Measurements from ENCODE around the gene RUVBL2. TPM values are rescaled to one million over a fixed set of nuclear protein-coding genes. Genes with fewer than 3 reads are reported as not detected.
A peak's percentile ranks its signal among the peaks of the same experiment; 100 is the strongest.

Gene RUVBL2
- total RNA-seq: 10 to 100 TPM; 69.4 to 96.5 (median 84.2) TPM

DNA sequence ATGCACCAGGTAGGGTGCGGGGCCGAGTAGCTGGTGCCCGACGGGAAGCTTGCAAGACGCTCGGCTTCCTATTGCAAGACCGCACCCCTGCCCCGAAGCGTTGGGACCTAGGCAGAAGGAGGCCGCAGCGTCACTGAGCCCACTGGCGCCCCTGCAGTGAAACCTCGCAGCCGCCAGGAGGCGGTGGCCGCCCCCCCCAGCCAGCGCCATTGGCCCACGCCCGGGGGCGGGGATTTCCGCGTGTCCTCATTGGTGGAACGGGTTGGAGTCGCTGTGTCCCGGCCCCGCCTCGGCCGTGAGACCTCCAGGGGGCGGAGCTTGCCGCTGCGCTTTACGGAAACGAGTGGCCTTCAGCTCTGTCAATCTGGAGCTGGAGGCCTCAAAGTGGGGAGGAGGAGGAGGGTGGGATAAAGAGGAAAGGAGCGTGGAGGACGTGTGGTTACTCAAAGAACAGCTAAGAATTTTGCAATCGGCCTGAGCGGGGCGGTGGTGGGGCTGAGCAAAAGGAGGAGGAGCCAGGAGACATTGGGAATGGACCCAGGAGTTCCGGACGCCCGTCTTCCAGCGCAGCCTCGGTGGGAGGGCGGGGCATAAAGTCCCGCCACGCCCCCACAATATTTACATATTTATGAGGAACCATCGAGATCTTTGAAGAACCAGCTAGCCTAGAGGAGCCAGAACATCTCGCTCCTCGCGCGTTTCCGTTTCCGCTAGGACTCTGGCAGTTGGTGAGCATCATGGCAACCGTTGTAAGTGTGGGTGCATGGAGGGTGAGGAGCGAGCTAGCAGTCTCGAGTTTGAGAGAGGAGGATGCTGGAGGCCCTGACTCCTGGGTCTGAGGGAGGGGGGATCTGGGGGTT is at the start of gene RUVBL2, which contains the start of gene GYS1:
Gene RUVBL2, plus strand, starts transcription at position 713 of the 860 bp plus-strand sequence. Its CDS starts 25 bp downstream, at position 738.
Gene GYS1, minus strand, starts transcription at position 135 of the 860 bp plus-strand sequence. CDS start 197 bp downstream, outside the sequence.
- peak; percentile 96 for ATAC-seq
- Histone ChIP-seq H3K36me3 (peaks cover 0 to 26% of the 10 kb centered on the region in 2 donors), H3K27me3 (no peaks in the 10 kb centered on the region), H3K9me3 (no peaks in the 10 kb centered on the region), H3K4me1 (peaks cover 0 to 46% (median 29%) of the 10 kb centered on the region in 3 donors), H3K27ac (peak within 1 kb of the TSS; percentile 93 to 95 (median 94)), H3K4me3 (peak within 1 kb of the TSS; percentile 66 to 81)
- peak; percentile 97 for TF ChIP-seq POLR2A (IDR thresholded peaks at IDR 0.05)
- TF ChIP-seq POLR2AphosphoS5 (IDR thresholded peaks at IDR 0.05): peak; percentile 98
- no peak for TF ChIP-seq EP300 (IDR thresholded peaks at IDR 0.05)
- TF ChIP-seq, protein P1, sequence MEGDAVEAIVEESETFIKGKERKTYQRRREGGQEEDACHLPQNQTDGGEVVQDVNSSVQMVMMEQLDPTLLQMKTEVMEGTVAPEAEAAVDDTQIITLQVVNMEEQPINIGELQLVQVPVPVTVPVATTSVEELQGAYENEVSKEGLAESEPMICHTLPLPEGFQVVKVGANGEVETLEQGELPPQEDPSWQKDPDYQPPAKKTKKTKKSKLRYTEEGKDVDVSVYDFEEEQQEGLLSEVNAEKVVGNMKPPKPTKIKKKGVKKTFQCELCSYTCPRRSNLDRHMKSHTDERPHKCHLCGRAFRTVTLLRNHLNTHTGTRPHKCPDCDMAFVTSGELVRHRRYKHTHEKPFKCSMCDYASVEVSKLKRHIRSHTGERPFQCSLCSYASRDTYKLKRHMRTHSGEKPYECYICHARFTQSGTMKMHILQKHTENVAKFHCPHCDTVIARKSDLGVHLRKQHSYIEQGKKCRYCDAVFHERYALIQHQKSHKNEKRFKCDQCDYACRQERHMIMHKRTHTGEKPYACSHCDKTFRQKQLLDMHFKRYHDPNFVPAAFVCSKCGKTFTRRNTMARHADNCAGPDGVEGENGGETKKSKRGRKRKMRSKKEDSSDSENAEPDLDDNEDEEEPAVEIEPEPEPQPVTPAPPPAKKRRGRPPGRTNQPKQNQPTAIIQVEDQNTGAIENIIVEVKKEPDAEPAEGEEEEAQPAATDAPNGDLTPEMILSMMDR (IDR thresholded peaks at IDR 0.05): peak in 3 of 4 experiments; percentile 96 to 100 (median 99)
- 0 to 1% methylated on average over 7 to 16 of the region's 56 CpGs for WGBS, 2 donors (ENCODE audit: low coverage in 1 of 2)

DNA sequence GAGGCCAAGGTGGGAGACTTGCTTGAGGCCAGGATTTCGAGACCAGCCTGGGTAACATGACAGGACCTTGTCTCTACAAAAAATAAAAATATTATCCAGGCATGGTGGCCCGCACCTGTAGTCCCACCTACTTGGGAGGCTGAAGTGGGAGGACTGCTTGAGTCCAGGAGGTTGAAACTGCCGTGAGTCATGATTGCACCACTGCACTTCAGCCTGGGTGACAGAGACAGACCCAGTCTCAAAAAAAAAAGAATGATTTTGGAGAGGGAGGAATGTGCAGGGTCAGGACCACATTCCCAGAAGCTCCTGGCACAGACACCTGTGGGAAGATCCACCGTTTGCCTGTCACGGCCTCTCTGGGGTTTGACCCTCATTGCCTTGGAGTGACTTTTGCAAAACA is 48.3 kb upstream of the RUVBL2 start:
- Histone ChIP-seq H3K27me3 (no peaks in the 10 kb centered on the region), H3K4me1 (no peaks in the 10 kb centered on the region), H3K4me3 (no peak overlapping the region), H3K9me3 (peaks cover 0 to 7% (median 0%) of the 10 kb centered on the region in 3 donors), H3K27ac (no peak overlapping the region), H3K36me3 (no peaks in the 10 kb centered on the region)
- no peak for ATAC-seq
- TF ChIP-seq, protein P1 (IDR thresholded peaks at IDR 0.05): no peak
- no peak for TF ChIP-seq POLR2AphosphoS5 (IDR thresholded peaks at IDR 0.05)
- no peak for TF ChIP-seq EP300 (IDR thresholded peaks at IDR 0.05)
- TF ChIP-seq POLR2A (IDR thresholded peaks at IDR 0.05): no peak
- WGBS, 2 donors (ENCODE audit: low coverage in 1 of 2): 91 to 100% methylated on average over 2 to 5 of the region's 5 CpGs

DNA sequence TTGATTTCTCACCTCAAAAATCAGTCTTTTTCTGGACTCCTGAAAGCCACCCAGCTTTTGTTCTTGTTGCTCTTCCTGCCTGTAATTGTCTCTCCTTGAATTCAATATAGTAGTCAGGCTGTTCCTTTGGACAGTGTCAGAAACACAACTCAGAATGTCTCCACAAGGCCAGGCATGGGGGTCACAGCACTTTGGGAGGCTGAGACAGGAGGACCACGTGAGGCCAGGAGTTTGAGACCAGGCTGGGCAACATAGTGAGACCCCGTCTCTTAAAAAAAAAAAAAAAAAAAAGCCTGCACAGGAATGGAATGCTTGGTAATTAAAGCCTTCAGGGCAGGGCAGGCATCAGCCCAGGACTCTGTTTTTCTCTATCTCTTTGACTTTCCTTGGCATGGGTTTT is 47.9 kb upstream of the RUVBL2 start:
- WGBS, 2 donors (ENCODE audit: low coverage in 1 of 2): no CpG with 5 or more reads among the region's 2 CpGs
- H3K36me3 ChIP-seq: no peaks in the 10 kb centered on the region
- no peak overlapping the region for H3K27ac ChIP-seq
- no peak overlapping the region for H3K4me3 ChIP-seq
- TF ChIP-seq POLR2A (IDR thresholded peaks at IDR 0.05): no peak
- no peak for TF ChIP-seq POLR2AphosphoS5 (IDR thresholded peaks at IDR 0.05)
- no peak for TF ChIP-seq EP300 (IDR thresholded peaks at IDR 0.05)
- TF ChIP-seq, protein P1 (IDR thresholded peaks at IDR 0.05): no peak
- peaks cover 0 to 5% (median 0%) of the 10 kb centered on the region in 3 donors for H3K9me3 ChIP-seq
- no peaks in the 10 kb centered on the region for H3K4me1 ChIP-seq
- ATAC-seq: no peak
- no peaks in the 10 kb centered on the region for H3K27me3 ChIP-seq

DNA sequence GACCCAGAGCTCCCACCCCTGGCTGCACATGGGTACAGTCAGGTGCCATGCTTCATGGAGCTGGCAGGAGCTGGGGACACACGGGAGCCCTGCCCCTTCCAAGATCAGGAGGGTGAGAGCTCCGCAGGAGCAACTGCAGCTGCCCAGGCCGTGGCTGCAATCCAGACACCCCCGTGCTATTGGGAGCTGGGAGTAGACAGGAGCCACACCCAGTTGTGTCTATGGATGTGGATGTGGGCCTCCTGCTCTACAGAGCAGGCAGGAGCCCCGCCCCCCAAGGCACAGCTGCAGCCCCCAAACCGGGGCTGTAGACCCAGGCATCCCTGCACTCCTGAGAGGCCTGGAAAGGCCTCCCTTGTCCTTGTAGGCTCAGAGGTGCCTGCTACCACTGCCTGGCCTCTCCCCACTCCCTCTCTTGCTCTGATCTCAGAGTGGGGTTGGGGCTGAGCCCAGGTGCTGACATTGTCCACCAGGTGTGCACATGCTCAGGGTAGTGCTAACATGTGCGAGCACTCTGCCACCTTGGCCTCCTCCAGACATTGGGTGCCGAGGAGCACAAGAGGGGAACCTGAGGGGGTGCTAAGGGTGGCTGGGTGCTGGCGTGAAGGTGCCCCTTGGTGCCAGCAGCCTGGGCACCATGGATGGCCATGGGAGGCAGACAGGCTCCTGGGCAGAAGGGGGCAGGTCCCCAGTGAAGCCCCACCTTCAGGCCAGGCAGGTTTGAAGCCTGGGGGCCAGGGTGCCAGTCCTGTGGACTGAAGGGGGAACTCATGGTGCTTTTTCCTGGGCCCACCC is 47.0 kb upstream of the RUVBL2 start:
- H3K27me3 ChIP-seq: no peaks in the 10 kb centered on the region
- no peak overlapping the region for H3K27ac ChIP-seq
- no CpG with 5 or more reads among the region's 9 CpGs for WGBS, 2 donors (ENCODE audit: low coverage in 1 of 2)
- TF ChIP-seq POLR2AphosphoS5 (IDR thresholded peaks at IDR 0.05) (no peak), EP300 (IDR thresholded peaks at IDR 0.05) (no peak), POLR2A (IDR thresholded peaks at IDR 0.05) (no peak)
- TF ChIP-seq, protein P1 (IDR thresholded peaks at IDR 0.05): no peak
- H3K9me3 ChIP-seq: no peaks in the 10 kb centered on the region
- no peaks in the 10 kb centered on the region for H3K4me1 ChIP-seq
- no peak overlapping the region for H3K4me3 ChIP-seq
- no peak for ATAC-seq
- no peaks in the 10 kb centered on the region for H3K36me3 ChIP-seq

Measured in gastroesophageal sphincter (tissue), 4 donors.